K562 (cell line): ENCODE data around the gene RNF126. TPM values are rescaled to one million over a fixed set of nuclear protein-coding genes. Genes with fewer than 3 reads are reported as not detected.
A peak's percentile ranks its signal among the peaks of the same experiment; 100 is the strongest.

ENCODE experiments used
- ATAC-seq: fragments of 200-7000 bp; cut with Tn5 transposase; 3 replicates; pipeline ENCODE4 v1.9.1; 2020; ENCODE audit warnings: moderate library complexity
- BruUV-seq: library from RNA; stranded (reverse); fragments of 400-500 nt; replicated peaks from 2 replicates; lab custom pipeline; 2021; lab: Mats Ljungman, UMichigan
- CTCF ChIA-PET: fragments of 300-600 bp; formaldehyde crosslinking; extraction: SDS; loops from one replicate; lab custom pipeline; 2021; ENCODE audit warnings: low intra/inter-chr PET ratio; lab: Yijun Ruan, JAX
- POLR2A ChIA-PET: fragments of 300-600, 350-650 bp; sonication (Branson Sonifier 250); formaldehyde crosslinking; extraction: SDS; loops from one replicate; lab custom pipeline; 2021; ENCODE audit warnings: antibody characterized with exemption, inconsistent platforms; lab: Yijun Ruan, JAX
- DNase-seq, 4 experiments: peaks; one replicate each; pipeline versions ENCODE4 v3.0.0 to v3.0.0-alpha.2; 2011 to 2018; ENCODE audit warnings: low spot score in 3 of 4, mixed read lengths in 3 of 4; ENCODE audit errors: extremely low read depth in 1 of 4
- FAIRE-seq: peaks from 2 replicates; lab custom pipeline; 2011; peaks lifted over from hg19 to GRCh38; lab: Jason Lieb, UNC
- H2AFZ ChIP-seq: 2 replicates; pipeline ENCODE4 v1.6.0; 2011; ENCODE audit warnings: low read depth, low read length, control low read depth, inconsistent platforms
- H3K27ac ChIP-seq: fragments of 200-600 bp; 3 replicates; pipeline ENCODE4 v1.8.0; 2011; ENCODE audit warnings: low read depth, mild to moderate bottlenecking, control low read depth, inconsistent platforms, low read length, moderate library complexity, mixed read lengths; ENCODE audit errors: extremely low read depth
- H3K27me3 ChIP-seq, 2 experiments: fragments of 300-600 bp in 1 of 2; 2 replicates in 1 of 2; 3 replicates in 1 of 2; pipeline versions ENCODE4 v1.6.0 to v1.8.0; 2011; ENCODE audit warnings: inconsistent platforms in 2 of 2, low read length in 2 of 2, mild to moderate bottlenecking in 1 of 2, mixed read lengths in 1 of 2, moderate library complexity in 1 of 2; ENCODE audit not compliant: control insufficient read depth in 2 of 2, insufficient read depth in 2 of 2
- H3K36me3 ChIP-seq: fragments of 300-600 bp; 3 replicates; pipeline ENCODE4 v1.8.0; 2011; ENCODE audit warnings: mild to moderate bottlenecking, low read length, inconsistent platforms; ENCODE audit not compliant: control insufficient read depth, insufficient read depth
- H3K4me1 ChIP-seq, 2 experiments: fragments of 200-600 bp in 1 of 2; replicated peaks in 1 of 2; 2 replicates in 1 of 2; 3 replicates in 1 of 2; pipeline versions ENCODE4 v1.5.1 to v1.8.0; 2011; ENCODE audit warnings: inconsistent platforms in 2 of 2, low read length in 2 of 2, mild to moderate bottlenecking in 1 of 2, mixed read lengths in 1 of 2, moderate library complexity in 1 of 2; ENCODE audit not compliant: control insufficient read depth in 2 of 2, insufficient read depth in 2 of 2
- H3K4me2 ChIP-seq: 2 replicates; pipeline ENCODE4 v1.6.1; 2011; ENCODE audit warnings: low read length, control low read depth, inconsistent platforms, mixed read lengths; ENCODE audit not compliant: insufficient read depth
- H3K4me3 ChIP-seq: fragments of 200-600 bp; sonication (generic), shearing (Covaris generic); 2 replicates; pipeline ENCODE4 v1.5.1; 2016; ENCODE audit warnings: control low read depth, inconsistent platforms
- H3K79me2 ChIP-seq: fragments of 200-600 bp; 3 replicates; pipeline ENCODE4 v1.8.0; 2011; ENCODE audit warnings: low read length, inconsistent platforms; ENCODE audit not compliant: control insufficient read depth, insufficient read depth
- H3K9ac ChIP-seq, 2 experiments: 2 replicates each; pipeline versions ENCODE4 v1.6.0 to v1.6.1; 2011; ENCODE audit warnings: low read depth in 2 of 2, low read length in 2 of 2, control low read depth in 1 of 2, inconsistent platforms in 1 of 2, mild to moderate bottlenecking in 1 of 2, mixed read lengths in 1 of 2; ENCODE audit not compliant: insufficient read depth in 1 of 2
- H3K9me1 ChIP-seq: one replicate; pipeline ENCODE4 v1.6.0; 2011; ENCODE audit warnings: inconsistent platforms, mild to moderate bottlenecking, low read length, moderate library complexity; ENCODE audit not compliant: control insufficient read depth, insufficient read depth
- H3K9me3 ChIP-seq: replicated peaks from 2 replicates; pipeline ENCODE4 v1.5.1; 2011; ENCODE audit warnings: low read depth, low read length, inconsistent platforms; ENCODE audit not compliant: control insufficient read depth, insufficient read depth
- H4K20me1 ChIP-seq: replicated peaks from 2 replicates; pipeline ENCODE4 v1.6.1; 2011; ENCODE audit warnings: low read length, inconsistent platforms, mixed read lengths; ENCODE audit not compliant: control insufficient read depth, insufficient read depth
- ARHGAP35 ChIP-seq: fragments of 450-650 bp; IDR thresholded peaks from 2 replicates; pipeline ENCODE4 v1.6.1; 2018; ENCODE audit not compliant: partially characterized antibody
- BCOR ChIP-seq: fragments of 450-650 bp; IDR thresholded peaks from 2 replicates; pipeline ENCODE4 v1.6.1; 2016
- CHD1 ChIP-seq: fragments of 200-600 bp; sonication (generic); IDR thresholded peaks from one replicate; pipeline ENCODE4 v1.6.1; 2012; ENCODE audit warnings: mild to moderate bottlenecking, moderate library complexity, low read length, inconsistent platforms
- EP400 ChIP-seq: fragments of 450-650 bp; IDR thresholded peaks from 2 replicates; pipeline ENCODE4 v1.6.1; 2017; ENCODE audit warnings: antibody characterized with exemption, mild to moderate bottlenecking, moderate library complexity
- ESRRA ChIP-seq: fragments of 450-650 bp; IDR thresholded peaks from 2 replicates; pipeline ENCODE4 v1.6.1; 2014; ENCODE audit warnings: low read depth, mild to moderate bottlenecking, moderate library complexity, borderline replicate concordance
- GATAD2A ChIP-seq: fragments of 450-650 bp; IDR thresholded peaks from 2 replicates; pipeline ENCODE4 v1.6.1; 2017
- HDAC6 ChIP-seq: IDR thresholded peaks from 2 replicates; pipeline ENCODE4 v1.6.1; 2012; ENCODE audit warnings: low read depth, mild to moderate bottlenecking, control low read depth, inconsistent platforms, low read length, moderate library complexity
- HMGN3 ChIP-seq: IDR thresholded peaks from 2 replicates; pipeline ENCODE4 v1.6.1; 2011; ENCODE audit warnings: borderline replicate concordance, low read depth, mild to moderate bottlenecking, mixed read lengths, low read length; ENCODE audit not compliant: insufficient read length; ENCODE audit errors: extremely low read depth
- NFYB ChIP-seq: IDR thresholded peaks from 2 replicates; pipeline ENCODE4 v1.6.1; 2011; ENCODE audit warnings: mild to moderate bottlenecking, moderate library complexity; ENCODE audit not compliant: insufficient read length; ENCODE audit errors: extremely low read depth
- PHF8 ChIP-seq: fragments of 200-600 bp; sonication (generic); IDR thresholded peaks from 2 replicates; pipeline ENCODE4 v1.6.1; 2012; ENCODE audit warnings: mixed run types, mild to moderate bottlenecking, inconsistent platforms, low read length, moderate library complexity, borderline replicate concordance
- POLR2G ChIP-seq: fragments of 200-400 bp; formaldehyde crosslinking; IDR thresholded peaks from 2 replicates; pipeline ENCODE4 v1.6.1; 2017; ENCODE audit warnings: low read depth, mild to moderate bottlenecking, antibody characterized with exemption, low read length, moderate library complexity
- SIX5 ChIP-seq, 2 experiments: IDR thresholded peaks; 2 replicates each; pipeline ENCODE4 v1.6.1; 2011; ENCODE audit warnings: low read length in 2 of 2, borderline replicate concordance in 1 of 2, low read depth in 1 of 2, mild to moderate bottlenecking in 1 of 2, moderate library complexity in 1 of 2; ENCODE audit not compliant: insufficient read depth in 1 of 2
- SMARCB1 ChIP-seq: IDR thresholded peaks from 2 replicates; pipeline ENCODE4 v1.6.1; 2011; ENCODE audit warnings: improper control_type of control experiment, low read depth; ENCODE audit not compliant: insufficient read length
- SP2 ChIP-seq: IDR thresholded peaks from 2 replicates; pipeline ENCODE4 v1.6.1; 2011; ENCODE audit warnings: mild to moderate bottlenecking, low read depth, low read length, moderate library complexity; ENCODE audit not compliant: poor library complexity, severe bottlenecking; ENCODE audit errors: extremely low read depth
- XRCC4 ChIP-seq: IDR thresholded peaks from one replicate; pipeline ENCODE4 v1.6.1; 2011; ENCODE audit not compliant: insufficient read depth, insufficient read length; ENCODE audit errors: extremely low read depth
- XRCC5 ChIP-seq: fragments of 200-400 bp; formaldehyde crosslinking; IDR thresholded peaks from 2 replicates; pipeline ENCODE4 v1.6.1; 2017; ENCODE audit warnings: low read depth, mild to moderate bottlenecking, low read length
- ZKSCAN8 ChIP-seq: fragments of 200-800 bp; sonication (Bioruptor generic); IDR thresholded peaks from 2 replicates; pipeline ENCODE4 v1.6.1; 2016; ENCODE audit warnings: missing genetic modification characterization, missing compliant biosample characterization
- ZNF174 ChIP-seq: fragments of 250-450 bp; sonication (Bioruptor Pico); IDR thresholded peaks from 2 replicates; pipeline ENCODE4 v1.4.0; 2020; ENCODE audit warnings: mild to moderate bottlenecking
- ZNF232 ChIP-seq: sonication (generic); formaldehyde crosslinking; IDR thresholded peaks from 2 replicates; pipeline ENCODE4 v1.8.0; 2022; ENCODE audit warnings: mild to moderate bottlenecking, missing genetic modification reagents
- ZNF431 ChIP-seq: sonication (generic); formaldehyde crosslinking; IDR thresholded peaks from 2 replicates; pipeline ENCODE4 v1.8.0; 2022; ENCODE audit warnings: mild to moderate bottlenecking, missing genetic modification reagents
- ZNF561 ChIP-seq: fragments of 450-650 bp; formaldehyde crosslinking; conservative IDR thresholded peaks from 2 replicates; pipeline ENCODE4 v1.4.0; 2020; ENCODE audit warnings: mild to moderate bottlenecking, moderate library complexity
- ZNF586 ChIP-seq: fragments of 450-650 bp; formaldehyde crosslinking; conservative IDR thresholded peaks from 2 replicates; pipeline ENCODE4 v1.4.0; 2020; ENCODE audit warnings: mild to moderate bottlenecking, moderate library complexity
- WGBS: fragments of 100-300 bp; shearing (Covaris generic); methylation state at CpG from one replicate; pipeline ENCODE4 v1.1.6; 2016; ENCODE audit warnings: low coverage, mixed read lengths; ENCODE audit not compliant: insufficient coverage; ENCODE audit errors: missing lambda C conversion rate; 5-methylcytosine and 5-hydroxymethylcytosine counted together
- in situ Hi-C: fragments of 300-500 bp; cut with MboI; formaldehyde crosslinking; loops from 4 replicates; pipeline ENCODE4 v1.15.0; 2018; ENCODE audit warnings: inconsistent platforms, mixed read lengths
- intact Hi-C: fragments of 100-400 bp; cut with micrococcal nuclease; formaldehyde crosslinking; loops from 2 replicates; pipeline ENCODE4 v1.14.2; 2022
- polyA plus RNA-seq, 8 experiments: library from polyadenylated mRNA; depleted of rRNA in 4 of 8; stranded (reverse) in 5 of 8; unstranded in 3 of 8; fragments of >200 nt; fragmentation: Nextera tagmentation in 2 of 8; fragmentation: Illumina TruSeq in 1 of 8; extraction: Ambion mirVana in 2 of 8; extraction: Trizol in 1 of 8; gene quantifications; 2 replicates each; pipeline versions ENCODE4 v1.2.1 to v1.2.3, GENCODE V29; 2011 to 2014; ENCODE audit warnings: inconsistent platforms in 1 of 8, missing spikeins in 1 of 8
- total RNA-seq, 7 experiments: library from RNA; depleted of rRNA in 6 of 7; stranded (reverse); fragments of >200 nt in 6 of 7; fragmentation: Illumina TruSeq in 2 of 7; extraction: Trizol in 2 of 7; gene quantifications; 2 replicates each; pipeline versions ENCODE4 v1.2.1 to v1.2.3, GENCODE V29; 2011 to 2021; ENCODE audit warnings: low replicate concordance in 1 of 7
- TF ChIP-seq, protein P1 (sequence below): fragments of 450-650 bp; formaldehyde crosslinking; IDR thresholded peaks from 2 replicates; pipeline ENCODE4 v1.4.0; 2022; ENCODE audit warnings: missing genetic modification characterization

The RNF126 gene
- total and polyA plus RNA-seq, 9 of the 15 experiments (the other 6 are each of a cell fraction or from before 2014, with no cell fraction given) = 0.27 to 101 (median 12.3) TPM

GRCh38 chr19:676339-677105, 13.5 kb upstream of the RNF126 start, which contains the start of gene FSTL3:
FSTL3 (plus strand) TSS chr19:676392; CDS start chr19:676424, 32 bp downstream.
- Histone ChIP-seq H3K36me3 (no peaks in the 10 kb centered on the region), H3K9ac (peak within 1 kb of the TSS in 1 of 2 experiments; percentile 81; a peak in 2 of 4 replicates), H3K4me2 (peak within 1 kb of the TSS; percentile 32; the same call in 1 of the 2 replicates), H3K27me3 (no peaks in the 10 kb centered on the region; a peak in 1 of 5 replicates), H3K9me1 (peaks cover 7% of the 10 kb centered on the region), H3K4me3 (peak within 1 kb of the TSS; percentile 13; the same call in 1 of the 2 replicates), H2AFZ (no peak within 1 kb of the TSS), H3K79me2 (peaks cover 8% of the 10 kb centered on the region), H3K9me3 (no peaks in the 10 kb centered on the region), H3K27ac (no peak within 1 kb of the TSS), H4K20me1 (no peaks in the 10 kb centered on the region), H3K4me1 (peaks cover 5 to 73% of the 10 kb centered on the region in 2 experiments)
- ChIA-PET POLR2A (interaction anchor here (0.9 to 1.8 kb wide), 2 partner anchors 10 to 13 kb away, joined by 3 to 4 read pairs; partner anchors contain the start of gene RNF126), CTCF (no interaction called here)
- intact Hi-C loops (no loop called here), in situ Hi-C loops (no loop called here)
- no TSS peak for BruUV-seq
- FAIRE-seq (no peak), ATAC-seq (no peak), DNase-seq (peak in 2 of 4 experiments; percentile 58 to 70)
- 5% methylated on average over 32 of the region's 63 CpGs for WGBS
- TF ChIP-seq ZKSCAN8 (peak; percentile 94), BCOR (0 out of 2 replicates have a peak, but pooled peaks have one; percentile 16), ZNF561 (no peak), SP2 (no peak), XRCC4 (no peak), XRCC5 (no peak), ZNF232 (CRISPR knock-in tag) (no peak), GATAD2A (no peak), HDAC6 (no peak), EP400 (no peak), PHF8 (peak; percentile 38; the same call in 1 of the 2 replicates), SMARCB1 (no peak), ARHGAP35 (no peak), ZNF586 (CRISPR knock-in tag) (no peak), CHD1 (no peak), SIX5 (IDR thresholded peaks at IDR 0.05; ENCODE audit: borderline replicate concordance in 1 of 2, insufficient read depth in 1 of 2, low read depth in 1 of 2, low read length in 2 of 2) (no peak), ESRRA (no peak), POLR2G (peak; percentile 6), ZNF431 (CRISPR knock-in tag) (no peak), NFYB (no peak), HMGN3 (peak; percentile 7), ZNF174 (no peak)
- TF ChIP-seq, protein P1, sequence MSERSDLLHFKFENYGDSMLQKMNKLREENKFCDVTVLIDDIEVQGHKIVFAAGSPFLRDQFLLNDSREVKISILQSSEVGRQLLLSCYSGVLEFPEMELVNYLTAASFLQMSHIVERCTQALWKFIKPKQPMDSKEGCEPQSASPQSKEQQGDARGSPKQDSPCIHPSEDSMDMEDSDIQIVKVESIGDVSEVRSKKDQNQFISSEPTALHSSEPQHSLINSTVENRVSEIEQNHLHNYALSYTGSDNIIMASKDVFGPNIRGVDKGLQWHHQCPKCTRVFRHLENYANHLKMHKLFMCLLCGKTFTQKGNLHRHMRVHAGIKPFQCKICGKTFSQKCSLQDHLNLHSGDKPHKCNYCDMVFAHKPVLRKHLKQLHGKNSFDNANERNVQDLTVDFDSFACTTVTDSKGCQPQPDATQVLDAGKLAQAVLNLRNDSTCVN = no peak
